CD4-positive, CD25-positive, alpha-beta regulatory T cell (primary cell): ENCODE measurements around the gene PDE4B. TPM values are rescaled to one million over a fixed set of nuclear protein-coding genes. Genes with fewer than 3 reads are reported as not detected.
A peak's percentile ranks its signal among the peaks of the same experiment; 100 is the strongest.

Experiments
- ATAC-seq, 2 donors: fragments of 150-1000 bp; cut with Tn5 transposase; one replicate each; pipeline ENCODE4 v1.10.0; 2021; ENCODE audit warnings: low read depth in 2 of 2, moderate number of reproducible peaks in 2 of 2, moderate library complexity in 1 of 2
- DNase-seq, 3 donors: peaks; one replicate each; pipeline versions ENCODE4 v3.0.0 to v3.0.0-alpha.2; 2012 to 2022; ENCODE audit warnings: mixed read lengths in 1 of 3
- H3K27ac ChIP-seq: one replicate; pipeline ENCODE4 v1.7.0; 2013; ENCODE audit warnings: mild to moderate bottlenecking, low read length; ENCODE audit not compliant: insufficient read depth, poor library complexity, severe bottlenecking
- H3K27me3 ChIP-seq: one replicate; pipeline ENCODE4 v1.7.0; 2013; ENCODE audit warnings: low read length; ENCODE audit not compliant: control insufficient read depth, insufficient read depth
- H3K36me3 ChIP-seq: one replicate; pipeline ENCODE4 v1.7.0; 2013; ENCODE audit warnings: mild to moderate bottlenecking, low read length, moderate library complexity; ENCODE audit not compliant: control insufficient read depth, insufficient read depth
- H3K4me1 ChIP-seq: 2 replicates; pipeline ENCODE4 v1.7.0; 2013; ENCODE audit warnings: mild to moderate bottlenecking, low read length; ENCODE audit not compliant: insufficient read depth, control insufficient read depth, poor library complexity, severe bottlenecking
- H3K4me3 ChIP-seq: one replicate; pipeline ENCODE4 v1.7.0; 2013; ENCODE audit warnings: low read depth, mild to moderate bottlenecking, low read length, moderate library complexity
- H3K9me3 ChIP-seq, 2 experiments: 1 replicate in 1 of 2; 2 replicates in 1 of 2; pipeline ENCODE4 v1.7.0; 2013; ENCODE audit warnings: low read length in 2 of 2, mild to moderate bottlenecking in 1 of 2, moderate library complexity in 1 of 2; ENCODE audit not compliant: control insufficient read depth in 2 of 2
- H3K27ac Mint-ChIP-seq, 3 donors: one replicate each; pipeline ENCODE4 v1.8.0; 2020 to 2022; ENCODE audit warnings: mild to moderate bottlenecking in 3 of 3, mixed read lengths in 3 of 3, moderate library complexity in 2 of 3
- H3K27me3 Mint-ChIP-seq: one replicate; pipeline ENCODE4 v1.8.0; 2022; ENCODE audit warnings: mild to moderate bottlenecking, mixed read lengths
- H3K36me3 Mint-ChIP-seq: one replicate; pipeline ENCODE4 v1.8.0; 2020; ENCODE audit warnings: mixed read lengths
- H3K4me1 Mint-ChIP-seq, 4 donors: one replicate each; pipeline ENCODE4 v1.8.0; 2020 to 2022; ENCODE audit warnings: mixed read lengths in 4 of 4, mild to moderate bottlenecking in 1 of 4
- H3K4me3 Mint-ChIP-seq, 4 donors: one replicate each; pipeline ENCODE4 v1.8.0; 2020 to 2022; ENCODE audit warnings: mild to moderate bottlenecking in 4 of 4, mixed read lengths in 4 of 4, moderate library complexity in 3 of 4
- H3K9me3 Mint-ChIP-seq, 7 donors: one replicate each; pipeline ENCODE4 v1.8.0; 2020 to 2022; ENCODE audit warnings: mixed read lengths in 7 of 7, mild to moderate bottlenecking in 3 of 7, moderate library complexity in 2 of 7
- polyA plus RNA-seq, 4 donors: library from polyadenylated mRNA; unstranded; fragments of 300-500 nt; fragmentation: Illumina TruSeq; gene quantifications; one replicate each; pipeline ENCODE4 v1.2.3, GENCODE V29; 2021
- total RNA-seq: library from RNA; stranded (reverse); gene quantifications from one replicate; pipeline ENCODE4 v1.2.3, GENCODE V29; 2022

The PDE4B gene
- total and polyA plus RNA-seq, 5 donors from 2014 or later: 63.9 to 200 (median 75.4) TPM

- Mint-ChIP-seq H3K36me3 (no peaks in the 10 kb centered on the region), H3K4me1 (peaks cover 0 to 11% (median 9%) of the 10 kb centered on the region in 4 donors), H3K4me3 (no peak overlapping the region), H3K27ac (no peak overlapping the region), H3K27me3 (peaks cover 48% of the 10 kb centered on the region), H3K9me3 (no peaks in the 10 kb centered on the region)
- Histone ChIP-seq H3K9me3 (no peaks in the 10 kb centered on the region), H3K4me1 (peaks cover 11% of the 10 kb centered on the region), H3K27me3 (peaks cover 12% of the 10 kb centered on the region), H3K36me3 (no peaks in the 10 kb centered on the region), H3K4me3 (no peak overlapping the region), H3K27ac (no peak overlapping the region)
- ATAC-seq (no peak), DNase-seq (no peak)
Measured at GRCh38 chr1:66166753-66167152, 374.1 kb downstream of the PDE4B start.

GRCh38 chr1:66167267-66167666 lies 374.6 kb downstream of the PDE4B start:
- Mint-ChIP-seq H3K27ac (no peak overlapping the region), H3K27me3 (peaks cover 49% of the 10 kb centered on the region), H3K9me3 (no peaks in the 10 kb centered on the region), H3K36me3 (no peaks in the 10 kb centered on the region), H3K4me3 (no peak overlapping the region), H3K4me1 (peaks cover 0 to 11% (median 9%) of the 10 kb centered on the region in 4 donors)
- no peaks in the 10 kb centered on the region for H3K9me3 ChIP-seq
- no peak overlapping the region for H3K27ac ChIP-seq
- no peaks in the 10 kb centered on the region for H3K36me3 ChIP-seq
- H3K4me1 ChIP-seq: peaks cover 11% of the 10 kb centered on the region
- no peak for DNase-seq
- ATAC-seq: no peak
- no peak overlapping the region for H3K4me3 ChIP-seq
- H3K27me3 ChIP-seq: peaks cover 12% of the 10 kb centered on the region

- no peak overlapping the region for H3K27ac Mint-ChIP-seq
- no peak overlapping the region for H3K4me3 Mint-ChIP-seq
- Histone ChIP-seq H3K9me3 (no peaks in the 10 kb centered on the region), H3K4me3 (no peak overlapping the region), H3K36me3 (no peaks in the 10 kb centered on the region), H3K4me1 (peaks cover 11% of the 10 kb centered on the region), H3K27me3 (peaks cover 8% of the 10 kb centered on the region), H3K27ac (no peak overlapping the region)
- DNase-seq (no peak), ATAC-seq (no peak)
- H3K36me3 Mint-ChIP-seq: no peaks in the 10 kb centered on the region
- peaks cover 55% of the 10 kb centered on the region for H3K27me3 Mint-ChIP-seq
- H3K4me1 Mint-ChIP-seq: peaks cover 0 to 11% (median 9%) of the 10 kb centered on the region in 4 donors
- H3K9me3 Mint-ChIP-seq: no peaks in the 10 kb centered on the region
Measured at GRCh38 chr1:66168467-66168887, 375.8 kb downstream of the PDE4B start.

GRCh38 chr1:66168948-66169671 lies 376.4 kb downstream of the PDE4B start:
- H3K27ac Mint-ChIP-seq: no peak overlapping the region
- ATAC-seq: peak in 1 of 2 donors; percentile 48
- Histone ChIP-seq H3K36me3 (no peaks in the 10 kb centered on the region), H3K9me3 (no peaks in the 10 kb centered on the region), H3K27ac (no peak overlapping the region), H3K4me3 (no peak overlapping the region), H3K4me1 (peaks cover 11% of the 10 kb centered on the region), H3K27me3 (peaks cover 8% of the 10 kb centered on the region)
- no peaks in the 10 kb centered on the region for H3K36me3 Mint-ChIP-seq
- no peak overlapping the region for H3K4me3 Mint-ChIP-seq
- peak in 2 of 3 donors; percentile 15 to 30 for DNase-seq
- peaks cover 49% of the 10 kb centered on the region for H3K27me3 Mint-ChIP-seq
- peaks cover 0 to 11% (median 9%) of the 10 kb centered on the region in 4 donors for H3K4me1 Mint-ChIP-seq
- H3K9me3 Mint-ChIP-seq: no peaks in the 10 kb centered on the region

- peaks cover 8% of the 10 kb centered on the region for H3K27me3 ChIP-seq
- DNase-seq (no peak), ATAC-seq (no peak)
- Mint-ChIP-seq H3K36me3 (no peaks in the 10 kb centered on the region), H3K4me1 (peaks cover 4 to 15% (median 10%) of the 10 kb centered on the region in 4 donors), H3K27ac (no peak overlapping the region), H3K4me3 (no peak overlapping the region), H3K9me3 (no peaks in the 10 kb centered on the region), H3K27me3 (peaks cover 36% of the 10 kb centered on the region)
- no peak overlapping the region for H3K4me3 ChIP-seq
- no peaks in the 10 kb centered on the region for H3K9me3 ChIP-seq
- H3K4me1 ChIP-seq: peaks cover 11% of the 10 kb centered on the region
- no peak overlapping the region for H3K27ac ChIP-seq
- H3K36me3 ChIP-seq: no peaks in the 10 kb centered on the region
Measured at GRCh38 chr1:66172272-66172671, 379.6 kb downstream of the PDE4B start.

GRCh38 chr1:66175098-66175497 lies 382.4 kb downstream of the PDE4B start:
- H3K27ac ChIP-seq: no peak overlapping the region
- no peaks in the 10 kb centered on the region for H3K36me3 ChIP-seq
- DNase-seq (no peak), ATAC-seq (no peak)
- no peak overlapping the region for H3K4me3 ChIP-seq
- no peaks in the 10 kb centered on the region for H3K27me3 ChIP-seq
- Mint-ChIP-seq H3K4me3 (no peak overlapping the region), H3K9me3 (no peaks in the 10 kb centered on the region), H3K4me1 (peaks cover 0 to 15% (median 6%) of the 10 kb centered on the region in 4 donors), H3K36me3 (no peaks in the 10 kb centered on the region), H3K27me3 (peaks cover 16% of the 10 kb centered on the region), H3K27ac (no peak overlapping the region)
- no peaks in the 10 kb centered on the region for H3K4me1 ChIP-seq
- no peaks in the 10 kb centered on the region for H3K9me3 ChIP-seq

- peaks cover 13% of the 10 kb centered on the region for H3K27me3 Mint-ChIP-seq
- Histone ChIP-seq H3K27me3 (no peaks in the 10 kb centered on the region), H3K4me1 (no peaks in the 10 kb centered on the region), H3K36me3 (no peaks in the 10 kb centered on the region), H3K4me3 (no peak overlapping the region), H3K27ac (no peak overlapping the region), H3K9me3 (no peaks in the 10 kb centered on the region)
- H3K36me3 Mint-ChIP-seq: no peaks in the 10 kb centered on the region
- H3K27ac Mint-ChIP-seq: no peak overlapping the region
- no peak overlapping the region for H3K4me3 Mint-ChIP-seq
- H3K9me3 Mint-ChIP-seq: no peaks in the 10 kb centered on the region
- DNase-seq (no peak), ATAC-seq (no peak)
- peaks cover 3 to 15% (median 8%) of the 10 kb centered on the region in 4 donors for H3K4me1 Mint-ChIP-seq
Measured at GRCh38 chr1:66175581-66175980, 382.9 kb downstream of the PDE4B start.
